Tongue (tissue), 2 donors: ENCODE measurements around the gene ATP6V1A. TPM values are rescaled to one million over a fixed set of nuclear protein-coding genes. Genes with fewer than 3 reads are reported as not detected.
A peak's percentile ranks its signal among the peaks of the same experiment; 100 is the strongest.

Experiments used
- DNase-seq: peaks from one replicate; pipeline ENCODE4 v3.0.0-alpha.2; 2015
- total RNA-seq: library from RNA; depleted of rRNA; stranded (reverse); fragments of >200 nt; gene quantifications from one replicate; pipeline ENCODE4 v1.2.3, GENCODE V29; 2014

The ATP6V1A gene
- total RNA-seq = 43.7 TPM

DNA sequence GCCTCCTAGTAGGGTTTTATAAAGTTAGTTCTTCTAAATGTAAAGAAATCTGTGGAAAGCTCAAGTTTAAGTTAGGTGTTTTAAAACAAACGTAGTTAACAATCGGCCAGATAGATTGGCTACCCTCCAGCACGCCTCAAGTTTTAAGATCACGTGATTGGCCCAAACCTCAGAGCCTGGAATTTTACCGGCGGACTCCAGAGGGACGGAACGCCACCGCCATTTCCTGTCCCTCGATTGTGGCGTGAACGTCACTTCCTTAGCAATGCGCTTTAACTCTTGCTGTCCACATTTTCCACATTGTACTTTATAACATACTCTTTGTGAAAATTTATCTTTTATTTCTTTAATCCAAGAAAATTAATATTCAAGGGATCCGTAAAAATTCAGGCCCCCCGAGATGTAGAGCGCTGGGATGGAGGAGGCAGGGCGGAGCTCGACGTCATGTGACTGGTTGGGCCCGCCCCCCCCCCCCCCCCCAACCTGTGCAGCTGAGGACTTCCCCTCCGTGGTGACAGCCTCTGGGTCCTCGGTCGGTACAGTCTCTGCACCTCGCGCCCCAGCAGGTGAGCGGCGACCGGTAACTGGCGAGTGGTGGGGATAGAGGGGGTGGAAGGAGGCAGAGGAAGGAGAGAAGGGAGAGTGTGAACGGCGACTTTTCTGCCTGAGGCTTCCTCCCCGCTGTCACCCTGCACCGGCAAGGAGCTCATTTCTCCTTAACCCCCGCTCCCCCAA, at the start of gene ATP6V1A:
TSS of gene ATP6V1A (plus strand) at position 488 of the 735 bp plus-strand sequence. CDS start 31,719 bp downstream, outside the sequence.
- DNase-seq = peak; percentile 98

DNA sequence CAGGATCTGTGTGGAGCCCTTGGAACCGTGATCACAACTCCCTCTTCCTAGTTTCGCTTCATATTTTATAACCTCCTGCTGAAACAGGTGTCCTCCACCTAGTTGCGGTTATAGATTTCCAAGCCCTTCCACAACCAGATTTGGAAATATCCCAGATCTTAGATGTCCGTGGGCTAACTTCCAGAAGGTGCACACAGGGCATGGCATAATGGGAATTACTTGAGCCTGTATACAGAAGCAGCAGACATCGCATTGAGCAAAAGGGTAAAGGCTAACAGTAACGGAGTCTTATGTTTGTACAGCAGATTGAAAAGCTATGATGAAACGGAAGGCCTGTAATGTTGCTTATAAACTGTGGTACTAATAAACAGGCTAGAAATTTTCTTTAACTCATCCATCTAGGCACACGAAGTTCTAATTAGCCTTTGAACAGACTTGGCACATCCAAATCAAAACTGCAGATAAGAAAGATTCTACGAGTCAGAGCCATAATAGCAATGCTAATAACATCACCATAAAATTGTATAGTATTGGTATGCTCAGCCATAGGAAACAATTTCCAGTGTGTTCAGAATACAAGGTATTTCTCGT, 49.2 kb upstream of the ATP6V1A start:
- peak; percentile 40 for DNase-seq

DNA sequence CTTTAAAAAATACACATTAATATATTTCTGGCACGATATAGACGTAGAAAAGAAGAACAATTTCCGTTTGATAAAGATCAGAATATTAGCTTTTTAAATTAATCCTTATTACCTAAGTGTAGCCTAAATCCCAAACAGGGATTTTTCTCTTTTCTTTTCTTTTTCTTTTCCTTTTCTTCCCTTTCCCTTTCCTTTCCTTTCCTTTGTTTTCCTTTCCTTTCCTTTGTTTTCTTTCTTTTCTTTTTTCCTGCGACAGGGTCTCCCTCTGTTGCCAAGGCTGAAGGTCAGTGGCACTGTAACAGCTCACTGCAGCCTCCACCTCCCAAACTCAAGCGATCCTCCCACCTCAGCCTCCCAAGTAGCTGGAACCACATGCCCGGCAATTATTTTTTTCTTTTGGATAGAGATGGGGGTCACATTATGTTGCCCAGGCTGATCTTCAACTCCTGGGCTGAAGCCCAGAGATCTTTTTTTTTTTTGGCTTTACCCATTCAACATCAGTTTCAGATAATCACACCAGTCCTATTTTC, 48.6 kb upstream of the ATP6V1A start:
- DNase-seq = no peak

DNA sequence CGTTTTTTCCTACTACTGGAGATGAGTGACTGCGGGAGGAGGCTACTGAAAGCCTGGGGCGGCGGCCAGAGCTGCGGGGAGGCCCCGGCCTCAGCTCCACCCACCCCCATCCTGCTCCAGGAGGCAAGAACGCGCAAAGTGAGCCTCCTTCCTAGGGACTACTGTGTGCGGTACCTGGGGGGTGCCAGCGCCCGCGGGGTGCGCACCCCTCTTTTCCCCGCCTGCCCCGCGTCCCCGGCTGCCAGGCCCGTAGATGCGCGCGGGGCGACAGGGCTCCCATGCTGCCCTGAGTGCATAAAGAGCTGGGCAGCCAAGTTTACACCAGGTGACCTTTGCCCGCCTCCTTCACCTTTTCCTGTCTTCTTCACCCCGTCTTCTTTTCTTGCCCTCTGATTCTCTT, 47.9 kb upstream of the ATP6V1A start:
- DNase-seq = no peak

DNA sequence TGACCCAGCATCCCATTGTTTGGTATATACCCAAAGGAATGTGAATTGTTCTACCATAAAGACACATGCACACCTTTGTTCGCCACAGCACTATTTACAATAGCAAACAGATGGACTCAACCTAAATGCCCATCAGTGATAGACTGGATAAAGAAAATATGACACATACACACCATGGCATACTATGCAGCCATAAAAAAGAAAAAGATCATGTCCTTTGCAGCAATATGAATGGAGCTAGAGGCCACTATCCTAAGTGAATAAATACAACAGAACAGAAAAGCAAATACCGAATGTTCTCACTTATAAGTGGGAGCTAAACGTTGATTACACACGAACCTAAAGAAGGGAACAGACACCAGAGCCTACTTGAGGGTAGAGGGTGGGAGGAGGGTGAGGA, 39.0 kb upstream of the ATP6V1A start:
- no peak for DNase-seq

DNA sequence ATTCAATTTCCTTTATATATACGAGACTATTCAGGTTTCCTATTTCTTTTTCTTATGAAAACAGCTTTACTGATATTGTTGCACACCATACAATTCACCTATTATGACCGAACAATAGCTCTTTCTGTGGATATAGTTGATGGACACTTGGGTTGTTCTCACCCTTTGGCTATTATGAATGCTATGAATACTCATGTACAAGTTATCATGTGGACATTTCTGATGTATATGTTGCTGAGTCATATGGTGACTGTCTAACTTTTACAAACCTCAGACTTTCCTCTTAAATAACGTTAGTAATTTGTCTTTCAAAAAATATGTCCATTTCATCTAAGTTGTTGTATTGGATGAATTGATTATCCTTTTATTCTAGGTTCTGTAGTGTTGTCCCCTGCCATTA, 34.7 kb upstream of the ATP6V1A start:
- DNase-seq = no peak

DNA sequence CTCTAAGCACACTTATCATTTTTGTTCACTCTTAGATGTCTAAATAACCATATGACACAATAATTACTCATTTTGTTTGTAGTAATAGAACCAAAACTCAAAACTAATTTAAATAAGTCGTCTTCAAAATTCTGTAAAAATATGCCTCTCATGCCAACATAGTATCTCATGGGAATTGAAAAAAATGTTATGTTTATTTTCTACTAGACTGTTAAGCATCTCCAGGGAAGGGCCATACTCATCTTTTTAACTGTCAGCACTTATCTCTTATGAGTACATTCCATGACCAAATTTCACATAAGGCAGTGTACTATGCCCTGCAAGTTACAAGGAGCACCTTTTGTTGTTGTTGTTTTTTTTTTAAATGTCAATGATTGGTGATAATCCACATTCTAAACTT, 32.1 kb upstream of the ATP6V1A start:
- DNase-seq = no peak

DNA sequence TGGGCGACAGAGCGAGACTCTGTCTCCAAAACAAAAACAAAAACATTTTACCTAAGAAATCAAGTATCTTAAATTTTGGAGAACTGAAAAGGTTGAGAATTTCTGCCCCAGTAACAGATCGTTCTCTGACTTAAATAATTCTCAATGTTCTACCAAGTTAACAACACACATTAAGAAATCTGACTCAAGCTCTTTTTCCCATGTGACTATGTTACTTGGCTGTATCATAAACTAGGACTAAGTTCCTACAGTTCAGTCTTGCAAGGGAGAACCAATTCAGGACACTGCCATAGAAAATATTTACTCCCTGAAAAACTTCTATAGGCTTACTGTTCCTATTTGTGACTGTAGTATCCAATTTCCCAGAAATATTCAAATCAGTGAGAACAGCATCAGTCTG, 29.5 kb upstream of the ATP6V1A start:
- no peak for DNase-seq

DNA sequence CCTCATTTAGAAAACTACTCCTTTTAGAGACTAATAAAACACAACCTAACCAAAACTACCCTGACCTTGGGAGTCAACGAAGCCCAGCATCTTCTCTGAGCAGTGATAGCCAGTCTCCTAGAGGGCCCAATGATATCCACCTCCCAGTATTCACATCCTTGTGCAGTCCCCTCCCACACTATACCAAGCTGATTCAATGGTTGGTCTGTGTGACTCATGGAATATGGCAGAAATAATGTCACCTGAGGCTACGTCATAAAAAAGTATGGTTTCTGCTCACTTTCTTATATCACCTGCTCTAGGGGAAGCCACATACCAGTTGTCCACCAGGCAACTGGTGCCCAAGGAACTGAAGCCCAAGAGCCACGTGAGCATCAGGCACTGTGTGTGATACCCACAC, 29.0 kb upstream of the ATP6V1A start:
- DNase-seq = no peak

DNA sequence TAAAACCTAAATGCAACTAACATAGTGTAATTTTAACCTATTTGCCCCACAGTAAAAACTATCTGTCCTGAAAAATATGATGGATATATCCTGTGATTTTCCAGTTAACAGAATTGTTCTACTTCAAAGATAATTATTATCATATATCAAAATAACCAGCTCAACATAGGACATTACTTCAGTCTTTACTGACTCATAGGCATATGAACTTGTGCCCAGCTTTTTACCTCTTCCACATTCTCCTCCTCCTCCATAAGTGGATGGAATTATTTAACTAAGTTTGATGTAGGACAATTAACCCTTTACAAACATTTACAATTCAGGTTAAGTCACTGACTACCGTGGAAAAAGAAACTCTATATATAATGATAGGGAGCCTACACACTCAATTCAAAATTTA, 27.5 kb upstream of the ATP6V1A start:
- DNase-seq = no peak

DNA sequence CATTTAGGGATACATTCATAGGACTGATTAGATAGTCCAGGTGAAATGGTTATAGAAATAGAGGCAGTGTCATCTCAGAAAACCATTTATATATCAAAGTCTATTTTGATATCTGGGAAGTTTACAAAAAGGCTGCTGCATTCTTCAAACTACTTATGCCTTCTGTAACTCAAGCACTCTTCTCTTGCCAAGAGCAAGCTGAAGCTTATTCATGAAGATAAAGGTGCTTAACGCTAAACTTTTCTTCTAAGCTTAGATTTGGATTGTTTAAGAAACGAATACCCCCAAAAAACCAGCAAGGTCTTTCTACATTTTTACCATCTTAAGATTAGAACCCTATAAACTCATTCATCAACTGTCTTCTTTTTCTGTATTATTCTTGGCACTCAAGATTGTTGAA, 27.1 kb upstream of the ATP6V1A start:
- no peak for DNase-seq

DNA sequence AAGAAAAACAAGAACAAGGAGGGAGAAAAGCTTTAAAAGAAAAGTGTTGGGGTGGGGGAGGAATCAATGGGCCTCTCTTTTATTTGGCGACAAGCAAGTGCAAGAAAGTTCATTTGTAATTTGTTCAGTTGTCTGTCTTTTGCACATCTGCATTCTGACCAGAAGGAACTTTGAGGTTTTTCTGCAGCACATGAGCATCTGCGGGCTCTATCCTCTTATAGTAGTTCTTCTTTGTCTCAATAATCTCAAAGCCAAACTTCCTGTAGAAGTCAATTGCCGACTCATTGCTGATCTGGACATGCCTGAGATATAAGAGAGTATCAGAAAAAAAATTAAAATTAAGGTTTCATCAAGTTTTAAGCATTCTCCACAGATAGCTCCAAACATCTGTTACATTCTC, 25.2 kb upstream of the ATP6V1A start:
- DNase-seq = no peak

DNA sequence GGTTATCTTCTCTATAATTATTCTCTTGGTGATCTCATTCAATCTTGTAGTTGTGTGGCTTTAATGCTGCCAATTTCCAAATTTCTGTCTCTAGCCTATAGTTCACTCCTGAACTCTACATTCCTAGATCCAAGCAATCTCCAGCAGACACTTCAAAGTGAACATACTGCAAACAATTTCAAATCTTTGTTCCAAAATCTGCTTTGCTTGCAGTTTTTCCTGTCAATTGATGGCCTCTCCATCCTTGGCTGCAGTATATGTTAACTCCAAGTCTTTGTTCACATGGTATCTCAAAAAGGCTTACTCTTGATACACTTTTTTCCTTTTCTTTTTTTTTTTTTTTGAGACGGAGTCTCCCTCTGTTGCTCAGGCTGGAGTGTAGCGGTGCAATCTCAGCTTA, 18.2 kb upstream of the ATP6V1A start:
- DNase-seq = no peak

DNA sequence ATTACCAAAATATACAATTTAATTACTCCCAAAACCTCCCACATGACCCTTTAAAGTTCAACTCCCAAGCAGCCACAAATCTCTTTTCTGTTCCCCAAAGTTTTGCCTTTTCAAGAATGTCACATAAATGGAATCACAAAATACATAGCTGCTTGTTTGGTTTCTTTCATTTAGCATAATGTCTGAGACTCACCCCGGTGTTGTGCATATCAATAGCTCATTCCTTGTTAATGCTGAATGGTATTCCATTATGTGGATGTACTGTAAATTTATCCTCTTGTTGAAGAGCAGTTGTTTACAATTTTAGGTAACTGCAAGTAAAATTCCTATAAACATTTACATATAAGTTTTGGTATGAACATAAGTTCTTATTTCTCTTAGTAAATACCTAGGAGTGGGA, 16.3 kb upstream of the ATP6V1A start:
- no peak for DNase-seq

DNA sequence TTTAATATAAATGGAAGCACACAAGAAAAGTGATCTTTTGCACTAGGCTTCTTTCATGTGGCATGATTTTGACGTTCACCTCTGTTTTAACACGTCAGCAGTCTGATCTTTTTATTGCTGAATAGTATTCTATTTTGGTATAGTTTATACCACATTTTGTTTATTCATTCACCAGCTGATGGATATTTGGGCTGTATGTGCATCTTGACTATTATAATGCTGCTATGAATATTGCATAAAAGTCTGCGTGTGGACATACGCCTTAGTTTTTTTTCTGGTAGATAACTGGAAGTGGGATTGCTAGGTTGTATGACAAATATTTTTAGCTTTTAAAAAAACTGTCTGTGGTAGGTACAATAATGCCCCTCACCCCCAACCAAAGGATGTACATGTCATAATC, 15.1 kb upstream of the ATP6V1A start:
- no peak for DNase-seq

DNA sequence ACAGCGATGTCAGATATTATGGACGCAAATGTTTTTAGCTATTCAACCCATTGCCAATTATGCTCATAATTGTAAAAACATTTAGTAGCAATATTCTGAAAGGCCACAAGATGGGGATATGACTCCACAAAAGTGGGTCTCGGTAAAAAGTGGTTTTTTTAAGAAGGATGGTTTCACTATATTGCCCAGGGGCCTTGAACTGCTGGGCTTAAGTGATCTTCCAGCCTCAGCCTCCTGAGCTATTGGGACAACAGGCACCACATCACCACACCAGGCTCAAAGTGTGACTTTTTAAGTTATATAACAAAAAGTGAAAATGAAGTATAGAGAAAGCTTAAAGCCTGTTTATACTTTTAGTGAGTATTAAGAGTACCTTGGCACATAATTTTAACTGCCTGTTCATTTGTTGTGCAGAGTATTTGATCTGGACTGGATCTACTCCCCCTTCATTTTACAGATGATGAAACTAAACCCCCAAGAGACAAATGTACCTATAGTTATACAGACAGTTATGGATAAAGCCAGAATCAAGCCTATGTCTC, 10.2 kb upstream of the ATP6V1A start:
- peak; percentile 81 for DNase-seq

DNA sequence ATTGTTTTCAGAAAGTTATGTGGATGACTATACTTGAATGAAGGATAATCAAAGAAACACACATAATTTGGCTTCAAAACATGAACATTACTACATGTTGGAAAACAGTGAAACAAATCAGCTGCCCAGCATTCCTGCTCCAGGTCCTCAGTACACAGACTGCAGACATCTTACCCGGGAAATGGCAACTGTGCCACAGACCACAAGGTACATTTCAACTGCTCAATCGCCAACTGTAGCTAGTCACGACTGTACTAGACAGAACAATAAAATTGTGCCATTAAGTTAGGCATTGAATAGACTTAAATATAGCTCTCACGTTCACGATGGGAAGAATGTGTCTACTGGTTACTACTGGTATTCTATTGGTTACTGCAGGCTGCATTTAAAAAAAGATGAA, 5.7 kb upstream of the ATP6V1A start:
- DNase-seq = no peak

DNA sequence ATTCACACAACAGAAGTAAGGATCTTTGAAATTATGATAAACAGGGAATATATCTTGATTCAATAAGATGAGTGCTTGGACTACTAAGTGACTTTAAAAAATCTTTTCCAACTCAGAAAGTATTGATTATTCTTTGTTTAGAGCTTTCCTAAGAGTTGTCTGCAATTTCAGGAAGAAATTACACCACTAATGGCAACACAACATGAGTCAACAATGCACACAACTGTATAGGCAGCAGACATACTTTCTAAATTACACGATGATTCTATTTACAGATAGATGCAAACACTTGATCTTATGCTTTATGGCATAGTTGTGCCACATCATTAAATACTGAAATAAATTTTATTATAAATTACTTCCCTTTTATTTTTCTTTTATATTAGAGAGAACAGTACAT, 5.2 kb upstream of the ATP6V1A start:
- DNase-seq = no peak

DNA sequence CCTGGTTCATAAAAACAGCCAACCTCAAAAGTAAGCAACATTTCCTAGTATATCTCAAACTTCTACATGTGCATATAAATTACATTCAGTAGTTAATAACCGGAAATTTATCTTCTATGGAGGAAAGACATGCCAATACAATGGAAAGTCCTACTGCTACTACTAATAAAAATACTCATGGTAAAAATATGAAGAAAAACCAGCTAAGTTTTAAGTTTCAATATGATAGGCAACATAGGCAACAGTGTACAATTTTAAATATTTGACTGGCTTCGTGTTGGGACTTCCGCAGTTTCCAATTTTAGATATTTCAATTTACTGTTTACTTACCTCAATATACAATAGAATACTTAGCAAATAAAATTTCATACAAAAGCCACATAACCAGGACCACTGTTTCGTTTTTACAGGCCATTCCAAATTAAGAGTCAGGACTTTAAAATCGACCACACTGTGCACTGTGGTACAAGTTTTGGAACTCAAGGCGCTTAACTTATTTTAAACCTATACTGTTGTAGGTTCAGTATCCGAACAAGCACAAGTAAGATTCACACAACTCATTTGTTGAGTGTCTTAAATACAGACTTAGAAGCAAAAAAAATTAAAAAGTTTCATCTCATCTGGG, 3.7 kb upstream of the ATP6V1A start:
- DNase-seq = no peak

DNA sequence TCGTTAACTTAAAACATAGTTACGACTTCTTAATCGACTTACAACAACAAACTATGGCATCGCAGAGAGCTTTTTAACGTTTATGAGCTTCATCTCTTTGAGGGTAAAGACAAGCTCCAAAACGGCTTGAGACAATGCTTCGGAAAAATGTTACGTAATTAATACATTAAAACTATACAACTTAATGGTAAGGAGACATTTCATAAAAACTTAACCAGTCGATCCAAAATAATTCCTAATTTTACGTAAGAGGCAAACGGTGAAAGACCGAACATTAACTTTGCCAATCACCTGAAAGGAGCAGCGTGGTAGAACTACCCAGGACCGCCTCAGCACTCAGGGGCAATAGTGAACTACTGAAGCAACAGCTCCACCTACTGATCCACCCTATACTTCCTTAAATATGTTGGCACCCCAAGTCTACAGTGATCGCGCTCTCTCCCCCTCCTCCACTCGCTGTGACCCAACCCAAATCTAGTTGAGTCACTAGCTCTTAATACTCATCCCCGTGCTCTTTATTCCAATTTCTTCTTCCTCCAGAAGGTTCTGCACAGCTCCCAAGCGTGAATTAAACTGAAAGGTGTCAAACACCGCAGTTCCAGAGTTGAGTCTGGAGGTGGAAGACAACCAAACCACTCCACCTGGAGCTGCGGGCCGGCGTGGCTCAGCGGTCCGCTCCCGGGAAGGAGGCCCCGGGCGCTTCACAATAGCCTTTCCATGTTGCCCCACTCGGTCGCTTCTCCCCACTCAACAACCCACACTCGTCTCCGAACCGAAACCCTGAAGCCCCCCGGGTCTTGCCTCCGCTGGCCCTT, 1.7 kb upstream of the ATP6V1A start:
- peak; percentile 93 for DNase-seq

DNA sequence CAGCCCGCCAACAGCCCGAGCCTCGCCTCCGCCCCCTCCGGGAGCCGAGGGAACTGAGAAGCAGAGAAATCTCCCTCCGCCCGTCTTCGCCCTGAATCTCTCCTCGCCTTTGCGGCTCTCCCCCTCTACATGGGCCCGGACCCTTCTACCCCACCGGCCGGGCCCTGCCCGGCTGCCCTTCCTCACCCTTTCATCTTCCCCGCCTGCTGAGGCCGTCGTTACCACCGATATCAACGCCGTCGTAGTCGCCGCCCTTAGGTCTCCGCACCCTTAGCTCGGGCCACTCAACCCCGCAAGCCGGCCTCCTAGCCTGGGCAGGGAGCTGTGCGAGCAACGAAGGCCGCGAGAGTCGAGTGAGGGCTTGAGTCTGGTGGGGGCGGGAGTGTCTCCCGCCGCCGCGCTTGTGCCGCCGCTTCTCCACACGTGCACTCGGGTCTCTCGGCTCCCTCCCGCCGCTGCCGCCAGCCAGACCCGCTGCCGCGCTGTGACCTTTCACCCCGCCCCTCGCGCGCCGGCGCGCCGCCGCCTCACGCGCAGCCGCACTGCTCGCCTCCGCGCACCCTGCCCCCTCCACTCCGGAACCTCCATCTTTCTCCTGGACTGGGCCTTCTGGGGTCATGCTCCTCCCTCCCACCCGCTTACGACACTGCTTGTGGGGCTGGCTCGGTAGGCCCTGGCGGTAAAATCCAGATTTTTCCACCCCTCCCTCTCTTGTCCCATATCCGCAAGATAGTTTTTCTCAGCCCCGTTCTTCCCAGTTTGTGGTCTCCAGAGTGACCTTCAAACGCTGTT, 883 bp upstream of the ATP6V1A start, which contains the start of gene NAA50:
TSS of gene NAA50 (minus strand) at position 494 of the 792 bp plus-strand sequence. CDS start at position 194, 300 bp downstream.
- peak; percentile 98 for DNase-seq
